HFFc6 (cell line): ENCODE measurements around the gene NRG2. TPM values are rescaled to one million over a fixed set of nuclear protein-coding genes. Genes with fewer than 3 reads are reported as not detected.

Experiments
- DNase-seq: peaks from one replicate; pipeline ENCODE4 v3.0.0-alpha.2; 2018
- H3K27ac Mint-ChIP-seq: 2 replicates; pipeline ENCODE4 v1.8.0; 2020; ENCODE audit warnings: mild to moderate bottlenecking, mixed read lengths
- H3K27me3 Mint-ChIP-seq: 2 replicates; pipeline ENCODE4 v1.8.0; 2021; ENCODE audit warnings: mild to moderate bottlenecking, moderate library complexity, mixed read lengths; ENCODE audit not compliant: insufficient read depth
- H3K36me3 Mint-ChIP-seq: 2 replicates; pipeline ENCODE4 v1.8.0; 2021; ENCODE audit warnings: low read depth, mixed read lengths
- H3K4me1 Mint-ChIP-seq: 2 replicates; pipeline ENCODE4 v1.8.0; 2020; ENCODE audit warnings: low read depth, mixed read lengths
- H3K4me3 Mint-ChIP-seq: 2 replicates; pipeline ENCODE4 v1.8.0; 2020; ENCODE audit warnings: mild to moderate bottlenecking, moderate library complexity, mixed read lengths
- H3K9me3 Mint-ChIP-seq: 2 replicates; pipeline ENCODE4 v1.8.0; 2020; ENCODE audit warnings: mild to moderate bottlenecking, mixed read lengths
- total RNA-seq, 6 experiments: library from RNA; stranded (reverse); fragmentation: NEBNext Ultra II Directional; extraction: Animal tissue kit (Norgen Biotek cat#: 25700); gene quantifications; 2 replicates in 1 of 6; 3 replicates in 5 of 6; pipeline ENCODE4 v1.2.3, GENCODE V29; 2021
- TF ChIP-seq, protein P1 (sequence below): fragments of 200-600 bp; sonication (generic); IDR thresholded peaks from 2 replicates; pipeline ENCODE4 v1.5.0; 2021; ENCODE audit warnings: antibody characterized with exemption, mild to moderate bottlenecking

NRG2 gene
- total RNA-seq, 6 experiments from 2014 or later, result 0.11 to 0.35 (median 0.19) TPM; not detected in 1

DNA sequence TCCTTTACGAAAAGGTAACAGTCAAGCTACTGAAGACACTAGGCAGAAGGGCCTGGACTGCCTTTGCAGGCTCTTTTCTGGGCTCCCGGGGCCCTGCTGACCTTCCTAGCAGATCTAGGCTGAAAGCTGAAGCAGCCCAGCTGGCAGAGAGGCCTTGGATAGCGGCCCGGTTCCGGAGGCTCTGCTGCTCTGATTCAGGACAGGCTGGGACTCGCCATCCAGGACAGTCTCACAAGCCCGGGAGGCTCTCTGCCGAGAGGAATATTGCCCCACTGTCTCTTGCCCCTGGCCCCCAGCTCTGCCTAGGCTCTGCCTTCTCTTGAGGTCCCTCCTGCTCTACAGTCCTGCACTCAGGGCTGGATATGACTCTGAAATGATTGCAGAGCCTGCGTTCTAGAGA, 179.7 kb downstream of the NRG2 start:
- no peak for DNase-seq
- Mint-ChIP-seq H3K4me3 (no peak overlapping the region), H3K36me3 (no peaks in the 10 kb centered on the region), H3K27ac (no peak overlapping the region), H3K4me1 (no peaks in the 10 kb centered on the region), H3K27me3 (peaks cover 25% of the 10 kb centered on the region), H3K9me3 (no peaks in the 10 kb centered on the region)
- TF ChIP-seq, protein P1, sequence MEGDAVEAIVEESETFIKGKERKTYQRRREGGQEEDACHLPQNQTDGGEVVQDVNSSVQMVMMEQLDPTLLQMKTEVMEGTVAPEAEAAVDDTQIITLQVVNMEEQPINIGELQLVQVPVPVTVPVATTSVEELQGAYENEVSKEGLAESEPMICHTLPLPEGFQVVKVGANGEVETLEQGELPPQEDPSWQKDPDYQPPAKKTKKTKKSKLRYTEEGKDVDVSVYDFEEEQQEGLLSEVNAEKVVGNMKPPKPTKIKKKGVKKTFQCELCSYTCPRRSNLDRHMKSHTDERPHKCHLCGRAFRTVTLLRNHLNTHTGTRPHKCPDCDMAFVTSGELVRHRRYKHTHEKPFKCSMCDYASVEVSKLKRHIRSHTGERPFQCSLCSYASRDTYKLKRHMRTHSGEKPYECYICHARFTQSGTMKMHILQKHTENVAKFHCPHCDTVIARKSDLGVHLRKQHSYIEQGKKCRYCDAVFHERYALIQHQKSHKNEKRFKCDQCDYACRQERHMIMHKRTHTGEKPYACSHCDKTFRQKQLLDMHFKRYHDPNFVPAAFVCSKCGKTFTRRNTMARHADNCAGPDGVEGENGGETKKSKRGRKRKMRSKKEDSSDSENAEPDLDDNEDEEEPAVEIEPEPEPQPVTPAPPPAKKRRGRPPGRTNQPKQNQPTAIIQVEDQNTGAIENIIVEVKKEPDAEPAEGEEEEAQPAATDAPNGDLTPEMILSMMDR, result no peak

DNA sequence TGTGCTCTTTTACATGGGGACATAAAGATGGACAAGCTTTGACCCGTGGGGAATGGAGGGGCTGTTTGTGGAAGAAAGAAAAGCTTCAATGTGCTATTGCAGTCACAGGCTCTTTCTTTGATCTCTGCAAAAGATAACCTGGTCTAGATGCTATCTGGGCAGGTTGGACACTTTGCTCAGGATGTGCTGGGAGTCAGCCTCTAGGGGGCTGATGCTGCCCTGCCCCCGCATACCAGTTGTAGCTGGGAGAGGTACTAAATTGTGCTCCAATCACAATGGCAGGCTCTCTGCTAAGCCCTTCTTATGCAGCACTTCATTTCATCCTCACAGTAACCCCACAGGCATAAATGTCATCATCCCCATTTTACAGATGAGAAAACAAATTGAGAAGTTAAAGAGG, 180.3 kb downstream of the NRG2 start:
- Mint-ChIP-seq H3K9me3 (no peaks in the 10 kb centered on the region), H3K27me3 (peaks cover 25% of the 10 kb centered on the region), H3K27ac (no peak overlapping the region; the same call in 1 of the 2 replicates), H3K36me3 (no peaks in the 10 kb centered on the region), H3K4me3 (no peak overlapping the region), H3K4me1 (no peaks in the 10 kb centered on the region)
- DNase-seq, result no peak
- TF ChIP-seq, protein P1, result 0 out of 2 replicates have a peak, but pooled peaks have one; percentile 22

DNA sequence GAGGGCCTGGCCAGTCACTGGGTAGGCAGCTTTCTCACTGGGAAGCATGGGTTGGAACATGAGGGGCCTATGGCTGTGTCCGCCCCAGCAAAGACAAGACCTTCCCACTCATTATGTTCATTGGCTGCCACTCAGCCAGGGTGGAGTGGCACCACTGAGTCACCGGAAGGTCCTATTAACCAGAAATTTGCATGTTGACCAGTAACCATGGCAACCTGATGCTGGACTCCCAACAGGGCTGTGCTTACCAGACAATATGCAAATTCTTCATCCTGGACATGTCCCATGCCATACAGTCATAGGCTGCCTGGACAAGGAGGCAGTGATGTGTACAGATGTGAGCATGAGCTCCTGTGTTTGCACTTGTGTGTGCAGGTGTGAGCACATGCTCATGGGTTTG, 180.8 kb downstream of the NRG2 start:
- no peaks in the 10 kb centered on the region for H3K36me3 Mint-ChIP-seq
- peak; percentile 80 for DNase-seq

DNA sequence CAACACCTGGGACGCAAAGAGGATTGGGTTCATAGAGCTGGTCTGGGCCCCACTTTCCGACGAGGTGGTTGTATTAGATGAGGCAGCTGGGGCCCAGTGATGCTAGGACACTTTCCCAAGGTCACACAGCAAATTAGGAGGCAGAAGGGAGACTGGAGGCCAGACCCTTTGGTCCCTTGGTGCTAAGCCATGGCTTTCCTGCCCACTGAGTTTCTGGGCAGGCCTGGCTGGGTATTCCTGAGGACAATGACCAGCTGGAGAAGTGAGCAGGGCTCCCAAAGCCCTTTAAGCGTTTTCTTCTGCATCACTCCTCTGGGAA, 181.3 kb downstream of the NRG2 start:
- TF ChIP-seq, protein P1, result no peak
- Mint-ChIP-seq H3K27ac (no peak overlapping the region), H3K9me3 (no peaks in the 10 kb centered on the region), H3K27me3 (peaks cover 21% of the 10 kb centered on the region), H3K36me3 (no peaks in the 10 kb centered on the region), H3K4me1 (no peaks in the 10 kb centered on the region), H3K4me3 (no peak overlapping the region)
- no peak for DNase-seq

More for the DNA sequence above, 180.8 kb downstream of the NRG2 start:
- H3K4me1 Mint-ChIP-seq, result no peaks in the 10 kb centered on the region
- H3K9me3 Mint-ChIP-seq, result no peaks in the 10 kb centered on the region
- TF ChIP-seq, protein P1, result no peak
- no peak overlapping the region; the same call in 1 of the 2 replicates for H3K27ac Mint-ChIP-seq
- H3K27me3 Mint-ChIP-seq, result peaks cover 22% of the 10 kb centered on the region
- H3K4me3 Mint-ChIP-seq, result no peak overlapping the region

DNA sequence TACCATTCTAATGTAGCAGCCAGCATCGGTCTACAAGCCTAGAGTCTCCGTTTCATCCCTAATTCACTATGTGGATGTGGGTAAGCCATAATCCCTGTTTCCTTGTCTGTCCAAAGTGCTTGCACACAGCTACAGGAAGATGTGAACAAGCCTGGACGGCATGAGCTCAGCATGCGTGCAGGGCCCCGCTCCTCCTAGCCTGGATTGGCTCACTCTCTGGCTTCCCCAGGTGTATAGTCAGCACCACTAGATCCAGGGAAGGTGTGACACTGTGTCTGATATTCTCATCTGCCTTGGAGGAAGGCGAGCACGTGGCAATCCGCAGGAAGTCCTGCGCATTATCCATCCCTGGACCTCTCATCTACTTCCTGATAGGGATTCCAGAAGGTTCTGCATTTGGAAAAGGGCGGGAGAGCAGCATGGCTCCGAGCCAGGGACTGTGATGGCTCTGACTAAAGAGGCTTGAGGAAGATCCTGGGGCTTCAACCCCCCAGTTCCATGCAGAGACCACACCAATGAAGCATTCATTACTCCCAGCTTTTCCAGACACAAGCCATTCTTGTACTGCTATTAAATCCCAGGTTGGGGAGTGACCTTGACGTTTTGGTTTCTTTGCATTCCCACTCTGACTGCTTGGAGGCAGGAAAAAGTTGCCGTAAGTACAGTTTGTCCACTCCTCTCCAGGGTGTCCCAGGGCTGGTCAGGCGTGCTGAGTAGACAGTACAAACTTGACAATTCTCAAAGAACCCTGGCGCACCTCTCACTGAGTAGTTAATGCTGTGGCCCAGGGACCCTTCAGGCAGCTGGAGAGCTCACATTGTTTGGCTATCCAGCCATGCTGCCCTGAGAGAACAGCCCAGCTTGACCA, 181.8 kb downstream of the NRG2 start:
- Mint-ChIP-seq H3K4me3 (no peak overlapping the region), H3K27ac (no peak overlapping the region), H3K27me3 (peaks cover 17% of the 10 kb centered on the region), H3K36me3 (no peaks in the 10 kb centered on the region), H3K9me3 (no peaks in the 10 kb centered on the region), H3K4me1 (no peaks in the 10 kb centered on the region)
- no peak for DNase-seq
- TF ChIP-seq, protein P1, result no peak
